Measurements from ENCODE around the gene WAC. TPM values are rescaled to one million over a fixed set of nuclear protein-coding genes. Genes with fewer than 3 reads are reported as not detected.

The WAC gene
- total RNA-seq, 1 donor from 2014 or later = 123 TPM

GRCh38 chr10:28492116-28492920 lies 40.6 kb upstream of the WAC start:
- Histone ChIP-seq H3K4me1 (ENCODE audit: insufficient read depth, low read length) (no peaks in the 10 kb centered on the region), H4K20me1 (ENCODE audit: insufficient read depth, low read length) (no peaks in the 10 kb centered on the region), H2AFZ (ENCODE audit: low read depth, low read length) (no peak overlapping the region), H3K79me2 (ENCODE audit: insufficient read depth, low read length) (no peaks in the 10 kb centered on the region), H3K9me3 (ENCODE audit: insufficient read depth, low read depth, low read length) (no peaks in the 10 kb centered on the region), H3K4me3 (ENCODE audit: insufficient read depth, low read depth, low read length) (no peak overlapping the region), H3K27me3 (ENCODE audit: insufficient read depth, low read length) (no peaks in the 10 kb centered on the region), H3K36me3 (ENCODE audit: insufficient read depth, low read length) (no peaks in the 10 kb centered on the region), H3K4me2 (ENCODE audit: low read length) (no peak overlapping the region), H3K27ac (ENCODE audit: low read depth, low read length) (no peak overlapping the region), H3K9ac (ENCODE audit: low read length) (no peak overlapping the region)
- no peak for FAIRE-seq
- H3K4me1 Mint-ChIP-seq (ENCODE audit: low read depth, unreplicated experiment) = no peaks in the 10 kb centered on the region
- H3K9me3 Mint-ChIP-seq (ENCODE audit: unreplicated experiment) = no peaks in the 10 kb centered on the region
- no peaks in the 10 kb centered on the region for H3K36me3 Mint-ChIP-seq (ENCODE audit: low read depth, unreplicated experiment)
- peak; percentile 13 for DNase-seq (ENCODE audit: low read depth)
- H3K4me3 Mint-ChIP-seq (ENCODE audit: unreplicated experiment) = no peak overlapping the region
- no peak for TF ChIP-seq CTCF (IDR thresholded peaks at IDR 0.05; ENCODE audit: insufficient read depth, low read depth, low read length)
- no peak for TF ChIP-seq EZH2 (IDR thresholded peaks at IDR 0.05; ENCODE audit: insufficient read depth, low read length)
- no peak overlapping the region for H3K27ac Mint-ChIP-seq (ENCODE audit: unreplicated experiment)
- no peaks in the 10 kb centered on the region for H3K27me3 Mint-ChIP-seq (ENCODE audit: low read depth, unreplicated experiment)

- no peaks in the 10 kb centered on the region for H3K36me3 ChIP-seq (ENCODE audit: insufficient read depth, low read length)
- FAIRE-seq (no peak), DNase-seq (ENCODE audit: low read depth) (no peak)
- no peaks in the 10 kb centered on the region for H3K27me3 ChIP-seq (ENCODE audit: insufficient read depth, low read length)
- H2AFZ ChIP-seq (ENCODE audit: low read depth, low read length) = no peak overlapping the region
- no peaks in the 10 kb centered on the region for H3K4me1 ChIP-seq (ENCODE audit: insufficient read depth, low read length)
- no peaks in the 10 kb centered on the region for H3K9me3 ChIP-seq (ENCODE audit: insufficient read depth, low read depth, low read length)
- H3K4me3 Mint-ChIP-seq (ENCODE audit: unreplicated experiment) = no peak overlapping the region
- no peaks in the 10 kb centered on the region for H3K27me3 Mint-ChIP-seq (ENCODE audit: low read depth, unreplicated experiment)
- H3K79me2 ChIP-seq (ENCODE audit: insufficient read depth, low read length) = no peaks in the 10 kb centered on the region
- TF ChIP-seq EZH2 (IDR thresholded peaks at IDR 0.05; ENCODE audit: insufficient read depth, low read length) = no peak
- no peak for TF ChIP-seq CTCF (IDR thresholded peaks at IDR 0.05; ENCODE audit: insufficient read depth, low read depth, low read length)
- no peak overlapping the region for H3K9ac ChIP-seq (ENCODE audit: low read length)
- no peak overlapping the region for H3K4me2 ChIP-seq (ENCODE audit: low read length)
- H3K9me3 Mint-ChIP-seq (ENCODE audit: unreplicated experiment) = no peaks in the 10 kb centered on the region
- H3K4me3 ChIP-seq (ENCODE audit: insufficient read depth, low read depth, low read length) = no peak overlapping the region
- no peaks in the 10 kb centered on the region for H3K4me1 Mint-ChIP-seq (ENCODE audit: low read depth, unreplicated experiment)
- no peaks in the 10 kb centered on the region for H4K20me1 ChIP-seq (ENCODE audit: insufficient read depth, low read length)
- H3K36me3 Mint-ChIP-seq (ENCODE audit: low read depth, unreplicated experiment) = no peaks in the 10 kb centered on the region
- no peak overlapping the region for H3K27ac Mint-ChIP-seq (ENCODE audit: unreplicated experiment)
- no peak overlapping the region for H3K27ac ChIP-seq (ENCODE audit: low read depth, low read length)
Measured at GRCh38 chr10:28494420-28494819, 38.5 kb upstream of the WAC start.

GRCh38 chr10:28495084-28495483 lies 37.8 kb upstream of the WAC start:
- DNase-seq (ENCODE audit: low read depth) (no peak), FAIRE-seq (no peak)
- Histone ChIP-seq H3K27ac (ENCODE audit: low read depth, low read length) (no peak overlapping the region), H3K9ac (ENCODE audit: low read length) (no peak overlapping the region), H3K79me2 (ENCODE audit: insufficient read depth, low read length) (no peaks in the 10 kb centered on the region), H3K4me2 (ENCODE audit: low read length) (no peak overlapping the region), H3K9me3 (ENCODE audit: insufficient read depth, low read depth, low read length) (no peaks in the 10 kb centered on the region), H3K4me1 (ENCODE audit: insufficient read depth, low read length) (no peaks in the 10 kb centered on the region), H2AFZ (ENCODE audit: low read depth, low read length) (no peak overlapping the region), H3K27me3 (ENCODE audit: insufficient read depth, low read length) (no peaks in the 10 kb centered on the region), H3K36me3 (ENCODE audit: insufficient read depth, low read length) (no peaks in the 10 kb centered on the region), H4K20me1 (ENCODE audit: insufficient read depth, low read length) (no peaks in the 10 kb centered on the region), H3K4me3 (ENCODE audit: insufficient read depth, low read depth, low read length) (no peak overlapping the region)
- Mint-ChIP-seq H3K9me3 (ENCODE audit: unreplicated experiment) (no peaks in the 10 kb centered on the region), H3K36me3 (ENCODE audit: low read depth, unreplicated experiment) (no peaks in the 10 kb centered on the region), H3K27ac (ENCODE audit: unreplicated experiment) (no peak overlapping the region), H3K4me1 (ENCODE audit: low read depth, unreplicated experiment) (no peaks in the 10 kb centered on the region), H3K27me3 (ENCODE audit: low read depth, unreplicated experiment) (no peaks in the 10 kb centered on the region), H3K4me3 (ENCODE audit: unreplicated experiment) (no peak overlapping the region)
- no peak for TF ChIP-seq EZH2 (IDR thresholded peaks at IDR 0.05; ENCODE audit: insufficient read depth, low read length)
- no peak for TF ChIP-seq CTCF (IDR thresholded peaks at IDR 0.05; ENCODE audit: insufficient read depth, low read depth, low read length)

Data from astrocyte (in vitro differentiated cells and primary cell).